Gastroesophageal sphincter (tissue), 4 donors: ENCODE results near the gene XPO6. TPM values are rescaled to one million over a fixed set of nuclear protein-coding genes. Genes with fewer than 3 reads are reported as not detected.

Source experiments
- ATAC-seq: fragments of 150-250 bp; one replicate; pipeline ENCODE4 v1.9.1; 2016; ENCODE audit warnings: mild to moderate bottlenecking, moderate library complexity
- H3K27ac ChIP-seq, 4 donors: fragments of 200-600 bp; sonication (generic) in 3 of 4; 1 replicate in 3 of 4; 2 replicates in 1 of 4; pipeline ENCODE4 v1.5.1; 2016 to 2019
- H3K27me3 ChIP-seq: fragments of 200-600 bp; sonication (generic); one replicate; pipeline ENCODE4 v1.5.1; 2019
- H3K36me3 ChIP-seq, 2 donors: fragments of 200-600 bp; sonication (generic); one replicate each; pipeline ENCODE4 v1.5.1; 2019; ENCODE audit warnings: control low read depth in 1 of 2
- H3K4me1 ChIP-seq, 3 donors: fragments of 200-600 bp; sonication (generic); 1 replicate in 2 of 3; 2 replicates in 1 of 3; pipeline ENCODE4 v1.5.1; 2016 to 2019; ENCODE audit warnings: control low read depth in 2 of 3
- H3K4me3 ChIP-seq, 2 donors: fragments of 200-600 bp; sonication (generic); one replicate each; pipeline ENCODE4 v1.5.1; 2019; ENCODE audit warnings: mild to moderate bottlenecking in 1 of 2, moderate library complexity in 1 of 2
- H3K9me3 ChIP-seq, 3 donors: fragments of 200-600 bp; sonication (generic); one replicate each; pipeline ENCODE4 v1.5.1; 2017 to 2019; ENCODE audit warnings: control low read depth in 2 of 3
- CTCF ChIP-seq, 4 experiments: fragments of 200-600 bp in 2 of 4; fragments of 450-650 bp in 2 of 4; sonication (generic) in 1 of 4; IDR thresholded peaks; one replicate each; pipeline ENCODE4 v1.5.1; 2017 to 2019; ENCODE audit warnings: antibody characterized with exemption in 4 of 4, mild to moderate bottlenecking in 2 of 4, moderate library complexity in 2 of 4
- EP300 ChIP-seq: sonication (generic); formaldehyde crosslinking; IDR thresholded peaks from one replicate; pipeline ENCODE4 v1.6.1; 2017; ENCODE audit warnings: antibody characterized with exemption, mild to moderate bottlenecking
- POLR2A ChIP-seq, 2 donors: fragments of 450-650 bp; IDR thresholded peaks; one replicate each; pipeline ENCODE4 v1.6.1; 2017; ENCODE audit warnings: antibody characterized with exemption in 2 of 2, mild to moderate bottlenecking in 2 of 2, moderate library complexity in 1 of 2
- POLR2AphosphoS5 ChIP-seq: sonication (generic); formaldehyde crosslinking; IDR thresholded peaks from one replicate; pipeline ENCODE4 v1.6.1; 2017; ENCODE audit warnings: antibody characterized with exemption
- WGBS, 2 donors: methylation state at CpG; one replicate each; pipeline ENCODE4 v1.1.5; 2018; ENCODE audit warnings: low coverage in 1 of 2; 5-methylcytosine and 5-hydroxymethylcytosine counted together
- total RNA-seq, 4 donors: library from RNA; depleted of rRNA; stranded (reverse); fragments of >200 nt; gene quantifications; one replicate each; pipeline ENCODE4 v1.1.0, GENCODE V29; 2016

XPO6 gene
- total RNA-seq, 4 donors from 2014 or later: 35.3 to 80.2 (median 66.8) TPM

GRCh38 chr16:28205117-28205899 is 6.5 kb downstream of the XPO6 start:
- no peak for ATAC-seq
- TF ChIP-seq CTCF (IDR thresholded peaks at IDR 0.05): no peak
- WGBS, 2 donors: 91% methylated on average over 6 of the region's 6 CpGs; no CpG with 5 or more reads in 1 of the 2 donors
- H3K4me3 ChIP-seq: no peak overlapping the region
- peaks cover 0 to 35% (median under 1%) of the 10 kb centered on the region in 3 donors for H3K4me1 ChIP-seq
- H3K9me3 ChIP-seq: no peaks in the 10 kb centered on the region
- no peak overlapping the region for H3K27ac ChIP-seq
- no peaks in the 10 kb centered on the region for H3K27me3 ChIP-seq
- peaks cover 0 to 84% of the 10 kb centered on the region in 2 donors for H3K36me3 ChIP-seq

GRCh38 chr16:28204622-28205021 is 7.1 kb downstream of the XPO6 start:
- 90 to 92% methylated on average over 2 to 6 of the region's 6 CpGs for WGBS, 2 donors
- no peaks in the 10 kb centered on the region for H3K27me3 ChIP-seq
- no peak overlapping the region for H3K27ac ChIP-seq
- no peak overlapping the region for H3K4me3 ChIP-seq
- no peak for TF ChIP-seq POLR2AphosphoS5
- H3K9me3 ChIP-seq: no peaks in the 10 kb centered on the region
- no peak for ATAC-seq
- H3K4me1 ChIP-seq: peaks cover 0 to 28% (median 0%) of the 10 kb centered on the region in 3 donors
- H3K36me3 ChIP-seq: peaks cover 0 to 89% of the 10 kb centered on the region in 2 donors

- H3K27ac ChIP-seq: no peak overlapping the region
- no peaks in the 10 kb centered on the region for H3K9me3 ChIP-seq
- no peaks in the 10 kb centered on the region for H3K27me3 ChIP-seq
- TF ChIP-seq POLR2AphosphoS5 (no peak), EP300 (no peak), POLR2A (IDR thresholded peaks at IDR 0.05) (no peak), CTCF (IDR thresholded peaks at IDR 0.05) (no peak)
- H3K36me3 ChIP-seq: peaks cover 0 to 88% of the 10 kb centered on the region in 2 donors
- no peak for ATAC-seq
- no peak overlapping the region for H3K4me3 ChIP-seq
- H3K4me1 ChIP-seq: peaks cover 0 to 24% (median 0%) of the 10 kb centered on the region in 3 donors
- 64 to 82% methylated on average over 4 of the region's 4 CpGs for WGBS, 2 donors
These were observed 7.6 kb downstream of the XPO6 start for GRCh38 chr16:28204204-28204603.

GRCh38 chr16:28202147-28202746 is 9.5 kb downstream of the XPO6 start:
- Histone ChIP-seq H3K27me3 (no peaks in the 10 kb centered on the region), H3K4me1 (peaks cover 0 to 12% (median 0%) of the 10 kb centered on the region in 3 donors), H3K36me3 (peaks cover 0 to 78% of the 10 kb centered on the region in 2 donors), H3K4me3 (no peak overlapping the region), H3K9me3 (no peaks in the 10 kb centered on the region), H3K27ac (no peak overlapping the region)
- ATAC-seq: no peak
- no peak for TF ChIP-seq POLR2A (IDR thresholded peaks at IDR 0.05)
- TF ChIP-seq POLR2AphosphoS5: no peak
- no peak for TF ChIP-seq CTCF (IDR thresholded peaks at IDR 0.05)
- no peak for TF ChIP-seq EP300
- WGBS, 2 donors: 90 to 95% methylated on average over 4 to 6 of the region's 6 CpGs

GRCh38 chr16:28200661-28201060 is 11.1 kb downstream of the XPO6 start:
- Histone ChIP-seq H3K27me3 (no peaks in the 10 kb centered on the region), H3K36me3 (peaks cover 0 to 65% of the 10 kb centered on the region in 2 donors), H3K4me3 (no peak overlapping the region), H3K27ac (no peak overlapping the region), H3K9me3 (no peaks in the 10 kb centered on the region), H3K4me1 (peaks cover 0 to 12% (median 0%) of the 10 kb centered on the region in 3 donors)
- no peak for ATAC-seq
- WGBS, 2 donors: 84 to 85% methylated on average over 4 to 5 of the region's 5 CpGs
- no peak for TF ChIP-seq CTCF (IDR thresholded peaks at IDR 0.05)
